Measurements from ENCODE around the gene SRP14. TPM values are rescaled to one million over a fixed set of nuclear protein-coding genes. Genes with fewer than 3 reads are reported as not detected.

The SRP14 gene
- total RNA-seq, 1 donor from 2014 or later, result 571 TPM

DNA sequence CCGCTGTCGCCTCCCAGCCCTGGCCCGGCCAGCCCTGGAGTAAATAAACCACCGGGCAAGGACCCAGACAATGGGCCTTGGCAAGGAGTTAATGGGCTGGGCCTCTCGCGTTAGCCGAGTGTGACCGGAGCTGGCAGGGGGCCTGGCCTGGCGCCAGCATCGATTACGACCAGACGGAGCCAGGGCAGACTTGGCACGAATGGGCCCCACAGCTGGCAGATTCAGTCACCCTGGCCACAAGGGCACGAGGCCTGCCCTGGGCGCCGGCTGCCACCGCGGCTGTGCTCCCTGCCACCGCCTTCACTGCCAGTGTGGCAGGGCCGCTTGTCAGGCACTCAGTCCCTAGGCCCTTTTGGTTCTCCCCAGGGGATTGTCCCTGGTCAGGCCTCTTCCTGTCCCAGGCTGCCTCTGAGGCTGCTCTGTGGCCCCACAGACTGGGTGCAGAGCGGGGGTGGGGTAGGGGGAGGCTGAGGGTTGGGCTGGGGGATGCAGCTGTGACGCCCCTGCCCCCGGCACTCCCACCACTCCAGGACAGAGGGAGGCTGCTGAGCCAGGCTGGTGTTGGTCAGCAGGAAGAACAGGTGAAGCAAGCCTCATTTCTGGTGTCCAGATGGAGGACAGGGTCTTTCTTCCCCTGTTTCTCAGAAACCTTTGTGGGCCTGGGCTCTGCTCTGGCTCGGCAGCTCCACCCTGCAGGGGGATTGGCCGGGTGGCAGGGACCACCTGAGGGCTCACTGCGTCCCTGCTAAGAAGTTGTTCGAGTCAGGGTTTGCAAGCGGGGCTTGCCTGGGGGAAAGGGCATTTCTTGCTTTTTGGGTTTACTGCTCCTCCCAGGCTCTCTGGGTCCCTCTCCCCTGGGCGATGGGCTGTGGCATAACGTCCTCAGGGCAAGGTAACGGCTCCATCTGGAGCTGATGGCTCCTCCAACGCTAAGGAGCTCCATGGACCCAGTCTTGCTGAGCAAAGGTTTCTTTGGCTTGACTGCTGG is 30.5 kb upstream of the SRP14 start:
- DNase-seq (ENCODE audit: extremely low read depth, low read depth, low spot score), result no peak

DNA sequence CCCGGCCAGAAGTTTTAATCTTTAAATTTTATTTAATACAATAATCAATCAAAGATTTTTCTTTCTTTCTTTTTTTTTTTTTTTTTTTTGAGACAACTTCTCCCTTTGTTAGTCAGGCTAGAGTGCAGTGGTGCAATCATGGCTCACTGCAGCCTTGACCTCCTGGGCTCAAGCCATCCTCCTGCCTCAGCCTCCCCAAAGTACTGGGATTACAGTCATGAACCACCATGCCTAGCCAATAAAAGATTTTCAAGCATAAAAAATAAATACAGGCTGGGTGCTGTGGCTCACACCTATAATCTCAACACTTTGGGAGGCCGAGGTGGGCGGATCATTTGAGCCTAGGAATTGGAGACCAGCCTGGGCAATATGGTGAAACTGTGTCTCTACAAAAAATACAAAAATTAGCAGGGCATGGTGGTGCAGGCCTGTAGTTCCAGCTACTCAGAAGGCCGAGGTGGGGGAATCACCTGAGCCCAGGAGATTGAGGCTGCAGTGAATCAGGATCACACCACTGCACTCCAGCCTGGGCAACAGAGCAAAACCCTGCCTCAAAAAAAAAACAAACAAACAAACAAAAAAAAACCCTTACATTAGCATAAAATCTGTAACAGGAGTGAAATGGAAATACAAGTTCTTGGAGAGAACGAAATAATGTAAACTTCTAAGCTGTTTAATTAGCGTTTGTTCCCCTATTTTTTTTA is 29.1 kb upstream of the SRP14 start:
- DNase-seq (ENCODE audit: extremely low read depth, low read depth, low spot score), result no peak

DNA sequence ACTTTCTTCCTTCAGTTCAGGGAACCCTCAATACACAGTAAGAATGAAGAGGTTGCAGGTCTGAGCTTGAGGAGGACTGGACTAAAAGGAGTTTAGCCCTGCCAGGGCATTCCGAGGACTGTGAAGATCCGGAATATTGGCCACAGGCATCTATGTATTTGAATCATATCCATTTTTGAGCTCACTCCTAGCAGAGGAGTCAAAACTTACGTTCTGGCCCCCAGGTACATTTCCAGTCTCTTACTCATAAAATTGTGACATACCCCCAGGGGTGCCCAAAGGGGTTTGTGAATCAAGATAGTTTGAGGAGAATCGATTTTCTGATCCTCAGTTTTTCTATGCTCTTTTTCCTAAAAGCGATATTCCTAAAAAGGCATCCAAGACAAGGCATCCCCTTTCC is 27.6 kb upstream of the SRP14 start:
- DNase-seq (ENCODE audit: extremely low read depth, low read depth, low spot score), result no peak

DNA sequence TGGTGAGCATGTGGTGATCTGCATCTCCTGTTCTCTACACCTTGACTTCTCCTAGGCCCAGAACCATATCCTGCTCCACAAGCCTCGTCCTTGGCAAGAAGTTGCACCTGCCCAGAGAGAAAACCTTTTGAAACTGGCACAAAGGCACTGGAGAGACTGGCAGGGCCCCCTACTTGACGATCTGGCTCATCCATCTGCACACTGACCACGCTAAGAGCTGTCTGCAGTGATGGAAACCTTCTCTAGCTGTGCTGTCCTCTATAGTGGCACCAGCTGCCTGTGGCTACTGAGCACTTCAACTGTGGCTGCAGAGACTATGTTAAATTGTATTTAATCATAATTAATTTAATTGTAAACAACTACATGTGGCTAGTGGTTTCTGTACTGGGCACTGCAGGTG is 26.2 kb upstream of the SRP14 start:
- DNase-seq (ENCODE audit: extremely low read depth, low read depth, low spot score), result no peak

DNA sequence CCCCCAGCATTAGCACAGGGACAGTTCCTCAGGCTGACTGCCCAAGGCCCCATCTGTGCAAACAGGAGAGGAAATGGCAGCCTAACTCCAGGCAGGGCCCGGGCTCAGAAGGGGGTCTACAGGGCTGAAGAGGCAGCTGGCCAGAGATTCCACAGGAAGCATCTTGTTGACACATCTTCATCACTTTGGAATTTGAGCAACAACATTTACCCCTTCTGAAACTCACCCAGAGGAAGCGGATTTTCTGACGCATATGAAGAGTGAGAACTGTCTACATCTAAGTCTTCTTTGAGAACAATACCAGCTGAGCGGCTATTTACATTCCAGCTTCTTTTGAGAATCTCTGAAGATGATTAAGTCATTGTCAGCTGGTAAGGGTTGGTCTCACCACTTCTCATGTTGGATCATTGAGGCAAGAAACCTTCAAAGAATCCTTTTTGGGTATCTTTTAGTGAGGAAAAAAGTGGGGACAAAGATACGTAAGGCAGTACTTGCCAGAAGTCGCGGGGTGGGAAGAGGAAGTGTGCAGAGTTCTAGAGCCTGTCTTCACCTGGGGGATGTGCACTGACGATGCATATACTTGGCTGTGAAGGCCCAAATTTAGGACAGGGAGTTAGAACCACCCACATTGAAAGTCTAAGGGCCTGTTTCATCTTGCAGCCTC is 25.4 kb upstream of the SRP14 start:
- DNase-seq (ENCODE audit: extremely low read depth, low read depth, low spot score), result peak; percentile 83

DNA sequence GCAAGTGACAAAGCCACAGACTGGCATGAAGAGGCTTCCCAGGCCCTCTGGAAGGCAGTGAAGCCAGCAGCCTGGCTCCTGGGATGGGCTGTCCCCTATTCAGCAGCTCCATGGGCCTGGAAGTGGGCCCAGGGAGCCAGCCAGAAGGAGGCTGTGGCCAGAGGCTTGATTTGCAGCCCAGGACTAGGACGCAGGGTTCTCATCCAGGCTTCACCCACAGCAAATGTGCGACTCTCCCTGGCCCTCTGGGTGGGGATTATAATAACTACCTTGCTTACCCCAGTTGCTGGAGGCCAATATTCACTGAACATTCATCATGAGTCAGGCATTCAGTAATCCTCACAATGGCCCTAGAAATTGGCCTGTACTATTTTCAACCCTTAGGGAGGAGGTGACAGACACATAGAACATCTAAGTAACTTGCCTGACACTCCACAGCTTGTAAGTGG is 24.6 kb upstream of the SRP14 start:
- DNase-seq (ENCODE audit: extremely low read depth, low read depth, low spot score), result no peak

DNA sequence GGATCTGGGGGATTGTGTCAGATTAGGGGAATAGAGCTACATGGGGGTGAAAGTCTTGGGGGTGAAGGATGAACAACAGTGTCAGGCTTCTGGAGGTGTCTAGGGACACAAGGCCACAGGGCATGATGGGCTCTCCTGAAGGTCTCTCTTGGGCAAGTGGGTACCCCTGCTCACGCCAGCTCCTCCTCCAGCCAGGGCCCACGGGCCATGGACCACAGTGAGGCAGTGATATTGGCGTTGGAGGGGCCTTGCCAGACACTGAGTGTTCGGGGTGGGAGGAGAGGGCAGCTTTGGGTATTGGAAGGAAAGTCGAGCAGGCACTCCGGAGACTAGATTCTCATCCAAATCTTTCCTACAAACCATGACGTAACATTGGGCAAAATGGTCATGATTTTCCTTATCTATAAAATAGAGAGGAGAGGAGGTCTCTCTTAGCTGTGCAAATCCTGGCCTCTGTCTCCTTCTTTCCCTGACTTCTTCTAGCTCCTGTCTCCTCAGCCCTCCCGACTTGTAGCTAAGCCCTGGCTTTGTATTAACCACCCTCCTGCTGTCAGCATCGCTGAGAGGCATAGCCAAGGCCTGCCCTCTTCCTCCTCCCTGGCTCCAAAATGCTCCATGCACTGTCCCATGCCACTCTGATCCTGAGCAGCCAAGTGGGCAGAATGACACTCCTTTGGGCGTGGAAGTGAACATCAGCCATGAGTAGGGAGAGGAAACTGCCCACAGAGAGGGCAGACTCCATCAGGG is 24.0 kb upstream of the SRP14 start:
- no peak for DNase-seq (ENCODE audit: extremely low read depth, low read depth, low spot score)

DNA sequence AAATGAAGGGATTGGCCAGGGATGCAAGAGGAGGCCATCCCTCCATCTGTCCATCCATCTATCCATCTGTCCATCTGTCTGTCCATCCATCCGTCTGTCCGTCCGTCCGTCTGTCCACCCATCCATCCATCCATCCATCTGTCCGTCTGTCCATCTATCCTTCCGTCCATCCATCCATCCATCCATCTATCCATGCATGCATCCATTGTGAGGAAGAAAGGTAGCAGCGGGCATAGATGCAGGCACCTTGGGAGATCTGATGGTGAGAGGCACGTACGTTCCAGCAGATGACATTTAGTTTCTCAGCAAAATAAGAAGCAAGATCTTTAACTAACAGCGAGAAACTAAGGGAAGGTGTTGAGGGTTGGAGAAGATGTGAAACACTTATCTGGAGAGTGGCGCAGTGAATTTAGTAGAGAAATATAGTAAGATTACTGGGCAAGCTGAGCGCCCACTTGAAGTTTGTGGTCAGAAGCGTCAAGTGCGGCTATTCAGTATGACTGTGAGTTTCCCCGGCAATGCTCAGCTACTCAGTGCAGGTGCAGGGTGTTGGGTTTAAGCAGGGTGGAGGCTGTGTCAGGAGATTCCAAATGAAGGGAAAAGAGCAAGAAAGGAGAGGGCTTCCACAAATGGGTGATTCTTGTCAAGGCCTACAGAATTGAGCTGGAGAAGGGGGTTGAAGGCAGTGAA is 22.4 kb upstream of the SRP14 start:
- DNase-seq (ENCODE audit: extremely low read depth, low read depth, low spot score), result no peak

DNA sequence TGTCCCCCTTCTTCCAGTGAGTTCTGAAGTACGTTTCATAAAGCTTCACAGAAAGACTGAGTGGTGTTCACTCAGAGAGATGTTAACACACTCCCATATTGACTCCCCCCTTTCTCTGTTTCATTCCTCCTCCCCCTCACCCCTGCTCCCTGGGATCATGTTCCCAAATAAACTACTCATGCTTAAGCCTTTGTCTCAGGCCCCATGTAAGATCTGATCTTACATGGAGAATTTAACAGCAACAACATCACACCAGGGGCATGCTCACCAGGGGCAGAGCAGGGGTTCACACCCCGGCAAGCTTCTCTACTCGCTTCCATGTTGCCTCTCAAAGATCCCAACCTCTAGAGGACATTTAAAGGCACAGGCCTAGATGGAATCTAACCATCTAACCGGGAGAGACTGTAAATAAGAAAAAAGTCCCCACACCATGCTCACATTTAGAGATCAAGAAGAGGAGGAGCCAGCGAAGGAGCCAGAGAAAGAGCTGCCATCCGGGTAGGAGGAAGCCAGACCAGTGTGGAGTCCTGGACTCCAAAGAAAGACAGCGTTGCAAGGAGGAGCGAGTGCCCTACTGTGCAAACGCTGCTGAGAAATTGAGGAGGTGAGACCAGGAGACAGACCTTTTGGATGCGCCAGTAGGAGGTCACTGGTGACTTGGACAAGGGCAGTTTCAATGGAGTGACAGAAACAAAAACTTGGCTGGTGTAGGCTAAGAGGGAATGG is 21.4 kb upstream of the SRP14 start:
- DNase-seq (ENCODE audit: extremely low read depth, low read depth, low spot score), result no peak

DNA sequence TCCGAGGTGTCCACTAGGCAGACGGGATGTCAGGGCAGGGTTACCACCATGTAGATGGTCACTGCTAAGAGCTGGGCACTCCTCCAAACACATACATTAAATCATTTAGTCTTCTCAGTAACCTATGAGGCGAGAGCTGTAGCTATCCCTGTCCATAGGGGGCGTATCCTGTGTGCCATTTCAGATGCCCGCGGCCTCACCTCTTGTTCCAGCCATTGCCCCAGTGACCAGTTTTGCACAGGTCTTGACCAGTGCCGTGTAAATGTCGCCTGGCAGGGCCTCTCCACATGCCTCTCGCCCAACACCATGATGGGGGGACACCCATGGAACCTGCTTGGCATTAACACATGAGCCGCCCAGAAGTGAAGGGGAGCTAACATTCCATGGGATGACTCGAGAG is 20.8 kb upstream of the SRP14 start:
- DNase-seq (ENCODE audit: extremely low read depth, low read depth, low spot score), result no peak

DNA sequence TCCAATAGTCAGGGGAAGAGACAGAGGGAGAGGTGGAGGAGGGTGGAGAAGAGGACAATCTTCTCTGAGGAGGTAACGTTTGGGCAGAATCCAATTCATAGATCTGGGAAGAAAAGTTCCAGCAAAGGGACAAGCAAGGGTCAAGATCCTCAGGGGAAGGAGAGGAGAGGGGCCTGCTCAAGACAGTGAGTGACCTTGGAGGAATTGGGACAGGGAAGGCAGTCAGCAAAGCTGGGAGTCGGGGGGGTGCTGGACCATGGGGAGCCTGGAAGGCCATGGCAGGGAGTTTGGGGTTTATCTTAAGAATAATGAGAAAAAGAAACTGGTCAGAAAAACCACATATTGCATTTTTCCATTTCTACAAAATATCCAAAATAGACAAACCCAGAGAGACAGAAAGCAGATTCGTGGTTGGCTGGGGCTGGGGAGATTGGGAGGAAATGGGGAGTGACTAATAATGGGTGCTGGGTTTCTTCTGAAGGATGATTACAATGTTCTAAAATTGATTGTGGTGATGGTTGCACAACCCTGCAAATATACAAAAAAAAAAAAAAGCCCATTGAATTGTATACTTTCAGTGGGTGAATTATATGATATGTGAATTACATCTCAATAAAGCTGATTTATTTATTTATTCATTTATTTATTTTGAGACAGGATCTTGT is 19.6 kb upstream of the SRP14 start:
- no peak for DNase-seq (ENCODE audit: extremely low read depth, low read depth, low spot score)

DNA sequence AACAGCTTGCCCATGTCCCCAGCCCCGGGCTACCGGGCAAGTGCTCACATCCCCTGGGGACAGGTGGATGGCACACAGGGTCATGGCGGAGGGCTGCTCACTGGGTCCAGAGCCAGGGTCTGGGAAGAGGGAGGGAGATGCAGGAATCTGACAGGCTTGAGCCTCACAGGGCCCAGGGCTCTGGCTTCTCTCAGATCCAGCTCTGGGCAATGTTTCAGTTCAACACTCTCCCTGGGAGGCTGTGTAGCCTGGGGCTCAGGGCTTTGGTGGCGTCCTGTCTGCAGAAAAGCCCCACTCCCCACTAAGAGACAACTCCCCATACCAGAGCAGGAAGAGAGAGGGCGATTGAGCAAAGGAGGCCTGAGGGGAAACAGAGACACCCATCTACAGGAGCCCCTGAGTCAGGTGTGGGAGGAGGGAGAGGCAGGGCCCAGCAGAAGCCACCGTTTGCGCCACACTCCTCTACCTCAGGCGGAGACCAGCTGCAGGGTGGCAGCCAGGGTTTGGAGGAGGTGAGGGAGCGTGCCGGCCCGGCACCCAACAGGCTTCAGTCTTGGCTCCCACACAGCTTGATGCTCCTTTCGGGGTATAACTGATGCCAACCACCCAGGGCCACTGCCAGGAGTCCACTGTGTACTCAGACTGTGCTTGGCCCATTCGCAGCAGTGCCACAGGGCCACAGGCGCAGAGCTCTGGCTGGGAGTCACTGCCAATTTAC is 16.8 kb upstream of the SRP14 start:
- DNase-seq (ENCODE audit: extremely low read depth, low read depth, low spot score), result no peak

DNA sequence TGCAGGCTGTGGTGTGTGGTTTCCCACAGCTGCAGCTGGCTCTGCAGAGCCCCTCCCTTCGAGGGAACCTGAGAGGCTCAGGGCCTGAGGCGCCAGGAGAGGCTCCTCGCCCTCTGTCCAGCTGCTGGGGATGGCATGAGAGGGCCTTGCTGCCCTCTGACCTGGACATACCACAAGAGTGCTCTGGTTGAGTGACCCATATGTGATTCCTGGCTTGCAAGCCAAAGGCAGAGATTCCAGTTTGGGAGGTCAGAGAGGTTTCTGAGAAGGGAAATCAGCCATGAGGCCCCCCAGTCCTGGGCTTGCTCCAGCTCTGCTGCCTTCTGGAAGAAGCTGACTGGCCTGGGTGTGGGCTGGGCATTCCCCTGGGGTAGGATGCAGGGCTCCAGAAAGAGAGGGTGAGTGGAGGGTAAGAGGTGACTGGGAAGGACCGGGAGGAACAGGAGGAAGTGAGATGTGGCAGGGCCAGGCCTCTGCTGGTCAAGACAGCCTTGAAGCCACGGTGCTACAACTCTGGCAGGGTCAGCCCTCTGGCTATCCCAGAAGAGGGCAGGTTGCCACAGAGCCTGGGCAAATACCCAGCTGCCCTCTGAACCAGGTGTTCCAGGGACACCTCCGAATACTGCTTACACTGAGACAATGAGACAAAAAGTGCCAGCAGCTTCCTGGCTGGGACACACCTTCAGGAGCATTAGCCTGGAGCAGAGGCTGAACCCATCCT is 16.0 kb upstream of the SRP14 start:
- no peak for DNase-seq (ENCODE audit: extremely low read depth, low read depth, low spot score)

DNA sequence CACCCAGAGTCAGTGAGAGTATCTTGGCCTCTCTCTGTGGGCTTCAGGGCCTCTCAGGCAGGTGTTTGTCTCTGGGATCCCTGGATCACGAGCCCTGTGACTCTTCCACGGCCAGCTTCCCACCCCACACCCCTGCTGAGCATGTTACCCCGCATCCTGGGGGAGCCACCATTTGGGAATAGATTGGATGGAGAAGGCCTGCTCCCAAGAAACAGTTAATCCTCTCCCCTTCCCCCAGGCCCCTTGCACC is 15.5 kb upstream of the SRP14 start:
- DNase-seq (ENCODE audit: extremely low read depth, low read depth, low spot score), result no peak

DNA sequence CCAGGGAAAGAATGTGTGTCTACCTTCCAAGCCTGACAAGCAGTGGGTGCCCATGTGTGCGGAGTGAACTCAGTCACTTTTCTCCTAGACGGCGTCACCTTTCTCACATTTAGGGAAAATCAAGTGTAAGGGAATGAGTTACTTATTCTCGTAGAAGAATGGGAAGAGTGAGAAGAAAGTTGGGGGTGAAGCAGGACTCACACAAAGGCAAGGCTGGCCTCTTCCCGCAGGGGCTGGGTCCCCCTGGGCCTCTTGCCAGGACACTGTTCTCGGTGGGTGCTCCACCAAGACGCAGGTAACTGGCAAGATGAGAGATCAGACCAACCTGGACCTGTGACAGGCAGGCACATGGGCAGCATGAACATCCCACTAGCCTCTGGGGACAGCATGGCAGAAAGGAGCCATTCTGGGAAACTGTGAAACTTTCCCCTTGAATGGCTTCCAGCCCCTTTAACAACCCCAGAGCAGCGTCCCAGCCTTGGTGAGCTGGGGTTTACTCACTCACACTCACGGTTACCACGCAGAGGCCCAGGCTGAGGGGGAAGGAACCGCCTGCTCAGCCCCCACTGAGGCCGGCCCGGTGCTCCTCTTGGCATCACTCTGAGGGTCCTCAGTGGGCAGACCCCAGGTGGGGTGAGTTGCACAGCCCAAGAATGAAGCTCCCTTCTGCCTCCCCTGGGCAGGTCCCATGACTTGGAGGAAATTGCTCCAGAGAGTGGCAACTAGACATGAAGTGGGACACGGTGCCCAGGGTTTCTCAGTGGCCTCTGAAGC is 15.0 kb upstream of the SRP14 start:
- DNase-seq (ENCODE audit: extremely low read depth, low read depth, low spot score), result no peak

DNA sequence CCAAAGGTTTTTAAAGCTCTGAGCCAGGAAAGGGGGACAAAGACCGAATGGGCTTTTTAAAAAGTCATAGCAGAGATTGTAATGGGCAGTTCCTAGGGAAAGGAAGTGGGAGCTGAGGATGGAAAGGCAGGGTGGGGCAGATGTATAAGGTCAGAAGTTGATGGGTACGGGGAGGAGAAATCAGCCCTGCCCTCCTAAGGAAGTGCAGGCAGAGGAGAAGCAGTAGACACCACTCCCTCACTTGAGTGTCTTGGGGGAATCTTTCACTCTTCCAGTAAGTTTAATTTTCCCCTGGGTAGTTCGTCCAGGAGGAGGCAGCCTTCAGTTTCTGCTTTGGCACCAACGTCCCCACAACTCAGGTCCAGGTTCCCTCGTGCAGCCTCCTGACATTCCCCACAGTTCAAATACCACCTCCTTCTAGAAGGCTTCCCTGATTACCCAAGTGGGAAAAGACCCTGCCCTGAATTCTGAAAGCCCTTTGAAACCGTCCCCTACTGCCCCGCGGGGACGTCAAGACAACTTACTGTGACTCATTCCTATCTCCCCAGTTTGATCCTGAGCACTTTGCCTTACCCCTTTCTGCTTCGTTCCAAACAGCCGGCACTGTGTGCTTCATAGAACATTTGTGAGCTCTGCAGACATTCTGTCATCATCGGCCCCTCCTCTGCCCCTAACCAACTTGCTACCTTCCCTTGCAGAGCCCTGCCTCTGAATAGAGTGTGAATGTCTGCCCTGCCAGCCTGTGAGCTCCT is 14.3 kb upstream of the SRP14 start:
- no peak for DNase-seq (ENCODE audit: extremely low read depth, low read depth, low spot score)

Measured in glomerular endothelial cell (primary cell).